HG02943 (cell line): ENCODE results near the gene KIRREL2.
"Not testable (repeated sequence)": the region's sequence is repeated elsewhere in the genome, so short reads cannot be mapped to it uniquely, and the experiment has no call there.

Experiments used
- ATAC-seq: cut with Tn5 transposase; IDR thresholded peaks from one replicate; pipeline ENCODE4 v1.9.1; 2021; ENCODE audit warnings: mild to moderate bottlenecking, low read depth, moderate library complexity; ENCODE audit not compliant: unreplicated experiment

The KIRREL2 gene

DNA sequence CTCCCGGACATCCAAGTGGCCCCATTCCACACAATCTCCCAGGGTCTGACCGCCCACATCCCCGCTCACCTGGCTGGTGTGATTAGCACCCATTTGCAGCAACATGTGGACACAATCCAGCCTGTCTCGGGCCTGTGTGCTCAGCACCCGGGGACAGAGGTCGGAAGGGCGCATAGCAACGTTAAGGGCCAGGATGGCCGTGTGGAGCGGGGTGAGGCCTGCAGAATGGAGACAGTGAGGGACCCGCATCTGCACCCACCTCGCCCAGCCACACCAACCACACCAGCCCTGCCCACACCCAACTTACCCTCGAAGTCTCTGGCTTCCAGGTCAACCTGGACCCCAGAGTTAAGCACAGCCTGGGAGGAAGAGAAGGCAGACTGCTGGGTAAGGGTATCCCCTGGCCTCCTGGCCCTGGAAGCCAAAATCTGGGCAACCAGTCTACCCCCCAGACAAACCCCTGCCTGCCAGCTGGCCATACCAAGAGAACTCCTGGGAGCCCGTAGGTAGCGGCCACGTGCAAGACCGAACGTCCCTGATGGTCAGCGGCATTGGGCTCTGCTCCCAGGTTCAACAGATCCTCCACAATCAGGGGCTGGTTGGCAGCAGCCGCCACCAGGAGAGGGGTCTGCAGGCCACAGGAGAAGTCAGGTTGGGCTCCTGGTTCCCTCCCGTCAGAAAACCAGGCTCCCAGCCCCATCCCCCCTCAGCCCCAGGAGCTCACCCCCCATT lies 39.4 kb downstream of the KIRREL2 start:
- no peak for ATAC-seq

DNA sequence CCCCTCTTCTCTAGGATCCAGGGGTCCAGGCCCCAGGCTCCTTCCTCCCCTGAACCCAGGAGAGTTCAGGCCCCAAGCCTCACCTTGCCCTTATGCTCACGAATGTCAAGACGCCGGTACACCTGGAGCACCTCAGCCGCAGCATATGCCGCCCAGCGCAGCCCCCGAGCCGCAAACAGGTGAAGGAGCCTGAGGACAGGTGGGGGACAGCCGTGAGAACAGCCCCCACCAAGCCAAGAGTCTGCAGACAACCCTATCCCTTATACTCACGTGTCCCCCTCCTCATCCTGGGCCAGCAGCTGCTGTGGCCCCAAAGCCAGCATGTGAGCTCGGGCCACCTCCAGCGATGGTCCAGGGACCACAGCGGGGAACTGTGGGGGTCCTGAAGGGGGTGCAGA lies 39.9 kb downstream of the KIRREL2 start:
- ATAC-seq, result no peak

DNA sequence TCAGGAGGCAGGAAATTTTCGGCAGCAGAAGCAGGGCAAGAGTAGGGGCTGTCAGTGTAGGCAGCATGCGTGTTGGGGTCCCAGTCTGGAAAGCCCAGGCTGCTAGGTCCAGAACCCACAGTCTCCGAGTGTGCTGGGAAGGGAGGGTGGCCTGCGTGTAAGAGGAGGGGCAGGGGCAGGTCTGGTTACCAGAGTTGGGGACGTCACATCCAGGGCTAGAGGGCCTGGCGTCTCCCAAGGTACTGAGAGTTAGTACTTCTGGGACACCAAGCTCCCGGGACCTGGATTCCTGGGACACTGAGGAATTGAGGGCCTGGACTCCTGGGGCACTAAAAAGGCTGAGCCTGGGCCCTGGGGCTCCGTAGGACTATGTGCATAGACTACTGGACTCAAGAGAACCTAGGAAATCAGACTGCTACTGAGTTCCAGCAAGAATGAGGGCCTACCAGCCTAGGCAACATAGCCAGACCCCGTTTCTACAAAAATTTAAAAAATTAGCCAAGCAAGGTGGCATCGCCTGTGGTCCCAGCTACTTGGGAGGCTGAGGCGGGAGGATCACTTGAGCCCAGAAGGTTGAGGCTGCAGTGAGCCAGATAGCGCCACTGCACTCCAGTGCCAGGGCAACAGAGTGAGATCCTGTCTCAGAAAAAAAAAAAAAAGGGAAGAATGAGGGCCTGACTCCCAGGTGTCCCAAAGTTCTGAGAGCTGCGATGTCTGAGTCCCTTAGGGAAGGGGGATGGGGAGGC lies 41.2 kb downstream of the KIRREL2 start:
- ATAC-seq, result no peak

DNA sequence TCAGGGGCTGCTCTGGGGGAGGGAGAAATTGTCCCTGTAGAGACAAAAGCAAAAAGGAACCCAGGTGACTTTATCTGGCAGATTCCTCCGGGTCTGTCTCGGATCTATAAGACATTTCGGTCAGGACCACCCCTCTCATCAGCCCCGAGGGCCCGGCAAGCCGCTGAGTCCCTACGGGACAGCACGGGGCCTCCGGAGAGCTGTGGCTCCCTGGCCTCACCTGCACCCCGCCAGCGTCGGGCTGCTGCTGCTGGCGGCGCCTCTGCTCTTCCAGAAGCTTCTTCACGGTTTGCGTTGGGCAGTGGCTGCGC lies 41.7 kb downstream of the KIRREL2 start:
- no peak for ATAC-seq

DNA sequence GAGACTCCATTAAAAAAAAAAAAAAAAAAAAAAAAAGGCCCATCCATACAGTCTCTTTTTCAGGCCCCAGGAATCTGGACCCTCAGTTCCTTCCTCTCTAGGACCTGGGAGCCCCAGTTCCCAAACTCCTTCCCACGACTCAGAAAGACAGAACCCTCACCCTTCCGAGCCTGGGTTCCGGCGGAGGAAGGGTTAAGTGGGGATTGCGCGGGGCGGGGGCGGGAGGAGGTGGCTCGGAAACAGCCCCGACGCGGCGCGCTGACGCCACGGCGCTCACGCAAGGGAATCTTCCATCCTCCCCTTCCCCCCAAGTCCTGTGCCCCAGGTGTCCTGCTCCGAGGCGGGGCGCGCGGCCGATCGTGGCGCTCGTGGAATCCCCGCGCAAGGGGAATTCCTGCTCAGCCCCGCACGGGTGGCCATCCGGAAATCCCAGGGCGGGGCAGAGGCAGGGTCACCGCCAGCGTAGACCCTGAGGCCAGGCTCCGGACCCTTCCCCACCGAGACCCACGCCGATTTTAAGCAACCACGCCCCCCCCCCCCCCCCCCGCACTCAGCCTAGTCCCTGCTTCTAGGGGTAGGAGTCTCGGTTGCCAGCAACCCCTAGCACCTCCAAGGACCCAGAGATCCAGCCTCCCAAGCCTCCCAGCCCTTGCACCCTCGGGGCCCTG lies 43.0 kb downstream of the KIRREL2 start:
- ATAC-seq, result no peak

DNA sequence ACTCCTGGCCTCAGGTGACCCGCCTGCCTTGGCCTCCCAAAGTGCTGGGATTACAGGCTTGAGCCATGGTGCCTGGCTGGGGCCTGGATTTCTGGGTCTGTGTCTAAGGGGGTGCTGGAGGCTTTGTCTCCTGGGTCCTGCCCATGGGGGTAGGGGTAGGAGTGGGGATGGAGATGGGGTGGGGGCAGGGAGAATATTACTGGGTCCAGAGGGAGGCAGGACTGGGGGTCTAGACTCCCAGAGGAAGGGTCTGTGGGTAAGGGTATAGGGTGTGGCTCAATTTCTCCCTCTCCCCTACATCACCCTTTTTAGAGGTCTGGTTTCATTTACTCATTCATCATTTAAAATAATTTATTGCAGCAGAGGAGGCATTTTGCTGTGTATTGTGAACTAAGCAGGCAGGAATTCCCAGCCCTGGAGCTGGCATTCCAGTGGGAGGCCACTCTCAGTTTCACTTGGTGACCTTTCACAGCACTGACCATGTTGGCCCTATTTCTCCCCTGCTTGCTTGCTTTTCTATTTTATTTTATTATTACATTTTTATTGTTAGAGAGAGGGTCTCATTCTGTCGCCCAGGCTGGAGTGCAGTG lies 44.4 kb downstream of the KIRREL2 start:
- ATAC-seq, result no peak

DNA sequence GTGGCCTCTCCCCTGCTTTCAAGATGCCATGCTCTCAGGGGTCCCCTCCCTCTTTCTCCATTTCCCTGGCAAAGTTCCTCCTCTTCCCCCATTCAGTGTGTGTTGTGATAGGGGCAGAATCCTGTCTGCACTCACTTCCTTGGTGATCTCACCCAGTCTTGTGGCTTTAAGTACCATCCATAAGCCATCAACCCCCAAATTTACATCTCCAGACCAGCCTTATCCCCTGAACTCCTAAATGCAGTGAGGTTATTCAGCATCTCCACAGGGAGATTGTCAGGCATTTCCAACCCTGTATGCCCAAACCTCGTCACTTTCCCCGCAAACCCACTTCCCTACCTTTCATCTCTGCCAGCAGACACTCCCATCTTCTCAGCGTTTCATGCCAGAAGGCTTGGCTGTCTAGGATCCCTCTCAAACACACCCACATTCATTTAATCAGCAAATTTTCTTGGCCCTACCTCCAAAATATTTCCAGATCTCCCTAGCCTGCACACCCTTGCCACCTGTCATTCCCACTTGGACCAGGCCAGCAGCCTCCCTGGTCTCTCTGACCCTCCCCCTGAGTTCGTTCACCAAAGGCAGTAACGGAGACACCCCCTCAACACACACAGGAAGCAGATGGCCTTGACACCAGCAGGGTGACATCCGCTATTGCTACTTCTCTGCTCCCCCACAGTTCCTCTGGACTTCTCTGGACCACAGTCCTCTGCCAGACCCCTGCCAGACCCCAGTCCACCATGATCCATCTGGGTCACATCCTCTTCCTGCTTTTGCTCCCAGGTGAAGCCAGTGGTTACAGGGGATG lies 45.3 kb downstream of the KIRREL2 start, which contains the start of gene HCST:
Gene HCST, plus strand, starts transcription at position 676 of the 808 bp plus-strand sequence. Its CDS starts 65 bp downstream, at position 741.
- ATAC-seq, result no peak

DNA sequence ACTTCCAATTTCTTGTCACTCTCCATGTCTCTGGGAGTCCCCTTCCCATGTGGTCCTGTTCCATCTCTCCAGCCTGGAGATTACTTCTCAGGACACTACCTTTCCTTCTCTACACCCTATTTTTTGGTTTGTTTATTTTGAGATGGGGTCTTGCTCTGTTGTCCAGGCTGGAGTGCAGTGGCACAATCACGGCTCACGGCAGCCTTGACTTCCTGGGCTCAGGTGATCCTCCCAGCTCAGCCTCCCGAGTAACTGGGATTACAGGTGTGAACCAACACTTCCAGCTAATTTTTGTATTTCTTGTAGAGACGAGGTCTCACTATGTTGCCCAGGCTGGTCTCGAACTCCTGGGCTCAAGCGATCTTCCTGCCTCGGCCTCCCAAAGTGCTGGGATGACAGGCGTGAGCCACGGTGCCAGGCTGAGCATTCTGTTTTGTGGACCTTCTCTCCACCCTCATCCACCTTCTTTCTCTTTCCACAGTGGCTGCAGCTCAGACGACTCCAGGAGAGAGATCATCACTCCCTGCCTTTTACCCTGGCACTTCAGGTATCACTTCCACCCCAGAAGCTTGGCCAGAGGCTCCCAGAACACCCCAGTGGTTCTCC lies 46.3 kb downstream of the KIRREL2 start:
- no peak for ATAC-seq

DNA sequence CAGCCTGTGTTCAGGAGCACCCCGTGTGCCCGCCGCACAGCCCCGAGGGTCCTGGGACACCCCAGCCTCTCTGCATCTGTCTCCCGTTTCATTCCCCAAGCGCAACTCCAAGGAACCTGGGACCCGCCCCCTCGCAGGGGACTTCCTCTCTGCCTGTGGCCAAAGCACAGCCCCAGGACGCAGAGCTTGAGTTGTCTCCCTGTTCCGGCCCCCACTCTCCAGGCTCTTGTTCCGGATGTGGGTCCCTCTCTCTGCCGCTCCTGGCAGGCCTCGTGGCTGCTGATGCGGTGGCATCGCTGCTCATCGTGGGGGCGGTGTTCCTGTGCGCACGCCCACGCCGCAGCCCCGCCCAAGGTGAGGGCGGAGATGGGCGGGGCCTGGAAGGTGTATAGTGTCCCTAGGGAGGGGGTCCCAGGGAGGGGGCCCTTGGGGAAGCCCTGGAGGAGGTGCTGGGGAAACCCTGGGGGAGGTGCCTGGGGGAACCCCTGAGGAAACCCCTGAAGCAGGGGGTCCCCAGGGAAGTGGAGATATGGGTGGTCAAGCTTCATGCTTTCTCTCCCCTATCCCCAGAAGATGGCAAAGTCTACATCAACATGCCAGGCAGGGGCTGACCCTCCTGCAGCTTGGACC lies 47.0 kb downstream of the KIRREL2 start:
- no peak for ATAC-seq

DNA sequence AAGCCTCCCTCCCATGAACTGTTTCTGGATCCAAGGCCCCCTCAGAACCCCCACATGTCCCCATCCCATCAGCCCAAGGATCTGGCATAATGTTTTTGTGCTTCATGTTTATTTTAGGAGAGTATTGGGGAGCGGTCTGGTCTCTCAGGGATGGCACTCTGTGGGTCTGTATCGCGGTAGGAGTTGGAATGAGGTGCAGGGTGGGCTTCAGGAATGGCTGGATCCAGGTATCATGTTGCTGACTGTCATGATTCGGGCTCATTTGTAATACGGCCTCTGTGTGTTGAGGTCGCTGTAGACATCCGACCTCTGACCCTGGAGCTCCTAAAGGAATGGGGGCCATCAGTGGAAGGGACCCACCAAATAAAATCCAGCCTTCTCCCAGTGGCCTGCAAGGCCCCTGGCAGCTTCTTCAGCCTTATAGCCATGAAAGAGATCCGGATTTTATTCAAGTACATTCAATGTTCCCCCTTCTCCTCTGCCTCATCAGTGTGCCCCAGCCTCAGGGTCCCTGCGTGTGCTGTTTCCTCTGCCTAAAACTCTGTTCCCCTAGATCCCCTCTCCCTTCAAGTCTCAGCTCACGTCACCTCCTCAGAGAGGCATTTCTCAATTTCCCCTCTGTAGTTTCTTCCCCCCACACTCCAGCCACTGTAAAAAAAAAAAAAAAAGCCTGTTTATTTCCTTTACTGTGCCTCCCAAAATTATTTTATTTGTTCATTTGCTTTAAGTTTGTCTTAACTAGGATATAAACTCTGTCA lies 47.8 kb downstream of the KIRREL2 start:
- no peak for ATAC-seq

DNA sequence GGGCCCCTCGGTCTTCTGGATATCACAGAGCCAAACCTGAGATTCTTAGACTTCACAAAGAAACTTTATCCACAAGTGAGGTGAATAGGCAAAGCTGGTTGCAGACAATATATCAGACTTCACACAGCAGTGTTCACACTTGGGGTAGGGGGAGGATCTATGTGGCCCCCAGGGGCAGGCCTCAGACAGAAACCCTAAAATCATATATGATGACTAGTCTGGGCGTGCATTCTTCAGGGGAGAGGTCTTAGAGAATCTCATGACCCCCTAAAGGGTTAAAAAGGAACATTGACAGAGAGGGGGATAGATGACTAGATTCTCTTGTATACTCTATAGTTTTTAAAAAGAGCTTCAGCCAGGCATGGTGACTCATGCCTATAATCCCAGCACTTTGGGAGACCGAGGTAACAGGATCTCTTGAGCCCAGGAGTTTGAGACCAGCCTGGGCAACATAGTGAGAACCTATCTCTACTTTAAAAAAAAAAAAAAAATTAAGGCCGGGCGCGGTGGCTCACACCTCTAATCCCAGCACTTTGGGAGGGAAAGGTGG lies 48.5 kb downstream of the KIRREL2 start:
- no peak for ATAC-seq

DNA sequence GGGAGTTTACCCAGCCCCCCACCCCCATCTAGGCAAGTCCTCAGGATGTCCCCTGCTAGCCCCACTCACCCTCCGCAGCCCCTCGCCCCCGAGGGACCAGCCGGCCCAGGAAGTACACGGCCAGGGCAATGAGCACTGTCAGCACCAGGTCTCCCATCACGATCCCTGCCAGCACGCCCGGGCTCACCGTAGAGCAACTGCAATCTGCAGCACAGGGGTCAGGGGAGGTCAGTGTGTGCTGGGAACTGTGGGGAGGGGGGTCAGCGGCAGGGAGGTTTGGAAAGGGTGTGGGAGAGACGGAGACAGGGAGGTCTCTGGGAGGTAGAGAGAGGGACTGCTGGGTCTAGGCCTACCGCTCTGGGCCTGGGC lies 50.6 kb downstream of the KIRREL2 start:
- ATAC-seq, result no peak

DNA sequence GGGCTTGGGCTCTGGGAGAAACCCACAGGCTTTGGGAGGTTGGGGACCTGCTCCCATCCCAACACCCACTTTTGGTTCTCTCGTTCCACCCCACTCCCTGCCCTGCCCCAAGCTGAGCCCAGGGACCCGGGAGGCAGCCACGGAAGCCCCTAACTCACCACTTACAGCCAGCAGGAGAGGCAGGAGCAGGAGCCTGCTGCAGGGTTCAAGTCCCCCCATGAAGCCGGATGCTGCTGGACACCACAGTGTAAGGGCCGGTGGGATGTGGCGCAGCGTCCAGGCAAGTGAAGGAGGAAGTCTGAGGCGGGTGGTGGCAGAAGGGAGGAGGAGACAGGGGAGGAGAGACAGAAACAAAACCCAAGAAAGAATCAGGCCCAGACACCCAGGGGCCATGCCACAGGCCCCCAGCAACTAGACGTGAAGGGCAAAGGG lies 51.3 kb downstream of the KIRREL2 start, which contains the start of gene TYROBP:
Gene TYROBP, minus strand, starts transcription at position 286 of the 432 bp plus-strand sequence. Its CDS starts 67 bp downstream, at position 219.
- ATAC-seq, result no peak

DNA sequence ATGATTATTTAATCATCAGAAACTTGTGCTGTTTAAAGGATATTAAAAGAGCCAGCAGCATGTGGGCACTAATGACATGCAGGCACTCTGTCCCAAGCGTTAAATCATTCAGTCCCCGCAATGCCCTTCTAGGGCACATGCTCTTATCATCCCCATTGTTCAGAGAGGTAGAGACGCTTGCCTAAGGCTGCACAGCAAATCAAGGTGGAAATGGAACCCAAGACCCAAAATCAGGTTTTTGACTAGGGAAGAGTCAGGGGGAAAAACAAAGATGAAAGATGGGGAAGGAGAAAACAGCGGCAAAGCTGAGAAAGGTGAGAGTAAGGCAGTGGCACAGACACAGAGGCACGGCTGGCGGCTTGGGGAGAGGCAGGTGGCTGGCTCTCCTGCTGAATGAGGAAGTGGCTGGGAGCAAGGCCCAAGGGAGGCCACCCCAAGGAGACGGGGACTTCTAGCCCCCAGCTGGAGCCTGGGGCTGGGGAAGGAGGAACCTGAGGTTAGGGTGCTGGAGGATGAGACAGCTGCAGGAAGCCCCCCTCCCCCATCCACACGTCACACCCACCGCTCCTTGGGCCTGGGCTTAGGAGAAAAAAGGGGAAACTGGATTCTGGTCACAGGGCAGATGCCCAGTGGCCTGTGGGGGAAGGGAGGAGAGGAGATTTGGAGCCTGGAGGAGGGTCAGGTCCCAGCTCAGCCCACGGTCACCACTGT lies 52.4 kb downstream of the KIRREL2 start:
- no peak for ATAC-seq

DNA sequence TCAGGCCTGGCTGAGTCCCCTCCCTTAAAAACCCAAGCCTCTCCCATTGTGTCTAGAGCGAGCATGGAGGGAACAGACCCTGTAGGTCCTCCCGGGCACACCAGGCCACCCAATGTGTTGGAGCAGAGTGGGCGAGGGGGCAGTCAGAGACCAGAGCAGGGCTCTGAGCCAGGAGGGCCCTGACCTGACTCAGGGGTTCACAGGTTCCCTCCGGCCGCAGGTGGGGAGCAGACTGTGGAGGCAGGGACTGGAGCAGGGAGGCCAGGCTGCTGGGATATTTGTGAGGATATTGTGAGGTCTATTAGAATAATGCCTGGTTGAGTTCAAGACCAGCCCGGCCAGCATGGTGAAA lies 52.9 kb downstream of the KIRREL2 start:
- ATAC-seq, result no peak

DNA sequence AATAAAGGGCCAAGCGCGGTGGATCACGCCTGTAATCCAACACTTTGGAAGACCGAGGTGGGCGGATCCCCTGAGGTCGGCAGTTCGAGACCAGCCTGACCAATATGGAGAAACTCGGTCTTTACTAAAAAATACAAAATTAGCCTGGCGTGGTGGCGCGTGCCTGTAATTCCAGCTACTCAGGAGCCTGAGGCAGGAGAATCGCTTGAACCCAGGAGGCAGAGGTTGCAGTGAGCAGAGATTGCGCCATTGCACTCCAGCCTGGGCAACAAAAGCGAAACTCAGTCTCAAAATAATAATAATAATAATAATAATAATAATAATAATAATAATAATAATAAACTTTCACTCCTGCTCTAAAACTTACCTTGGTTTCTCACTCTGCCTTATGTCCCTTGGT lies 53.6 kb downstream of the KIRREL2 start:
- ATAC-seq, result not testable (repeated sequence)

DNA sequence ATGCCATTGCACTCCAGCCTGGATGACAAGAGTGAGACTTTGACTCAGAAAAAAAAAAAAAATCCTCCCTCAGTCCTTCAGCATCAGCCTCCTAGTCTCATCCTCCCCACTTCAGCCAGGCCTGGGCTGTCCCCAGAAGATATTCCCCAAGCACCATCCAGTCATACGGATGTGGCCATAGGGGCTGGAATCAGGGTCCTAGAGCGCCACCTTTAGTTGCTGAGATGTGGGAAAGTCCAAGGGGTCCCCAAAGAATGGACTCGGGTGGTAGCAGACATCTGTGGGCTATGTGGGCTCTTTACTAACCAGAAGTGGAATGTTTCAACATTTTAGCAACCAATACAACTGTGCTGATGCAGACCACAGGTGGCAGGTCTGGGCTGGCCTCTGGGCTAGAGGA lies 54.5 kb downstream of the KIRREL2 start:
- no peak for ATAC-seq

DNA sequence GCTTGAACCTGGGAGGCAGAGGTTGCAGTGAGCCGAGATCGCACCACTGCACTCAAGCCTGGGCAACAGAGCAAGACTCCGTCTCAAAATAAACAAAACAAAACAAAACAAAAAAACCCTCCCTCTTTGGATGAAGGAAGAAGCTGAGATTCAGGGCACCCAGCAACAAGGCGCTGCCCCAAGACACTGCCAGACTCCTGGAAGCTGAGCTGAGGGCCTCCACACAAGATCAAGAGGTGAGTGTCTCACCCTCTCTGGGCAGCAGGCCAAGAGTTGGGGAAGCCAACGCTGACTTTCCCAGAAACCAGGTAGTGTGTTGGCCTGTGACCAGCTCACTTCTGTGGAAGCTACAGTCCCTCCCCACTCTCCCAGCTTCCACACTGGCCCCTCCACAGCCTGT lies 55.1 kb downstream of the KIRREL2 start:
- no peak for ATAC-seq
